ENCODE data around the gene ALAS1.

ALAS1 gene

DNA sequence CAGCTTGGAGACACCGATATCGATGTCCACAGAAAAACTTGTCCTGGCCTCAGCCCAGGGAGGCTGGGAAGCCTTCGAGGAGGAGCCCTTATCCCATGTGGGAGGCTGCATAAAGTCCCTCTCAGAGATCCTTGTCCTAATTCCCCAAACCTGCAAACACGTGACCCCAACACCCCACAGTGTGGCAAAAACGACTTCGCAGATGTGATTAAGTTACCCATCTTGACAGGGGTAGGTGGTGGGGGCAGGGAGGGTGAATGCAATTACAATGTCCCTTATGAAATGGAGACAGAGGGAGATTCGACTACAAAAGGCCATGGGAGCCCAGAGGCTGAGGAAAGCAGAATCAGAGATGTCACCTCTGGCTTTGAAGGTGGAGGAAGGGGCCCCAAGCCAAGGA, 29.8 kb downstream of the ALAS1 start:
- H3K27me3 ChIP-seq (ENCODE audit: control insufficient read depth, insufficient read depth, low read length, poor library complexity, severe bottlenecking) = no peaks in the 10 kb centered on the region
- no peaks in the 10 kb centered on the region for H3K9me3 ChIP-seq (ENCODE audit: control insufficient read depth, low read length)
- H3K4me3 ChIP-seq (ENCODE audit: insufficient read depth, low read depth, low read length) = no peak overlapping the region
- no peaks in the 10 kb centered on the region for H3K4me1 ChIP-seq (ENCODE audit: control insufficient read depth, insufficient read depth, low read length)
- no peaks in the 10 kb centered on the region for H3K36me3 ChIP-seq (ENCODE audit: control insufficient read depth, insufficient read depth, low read length)
- no peak overlapping the region for H3K27ac ChIP-seq (ENCODE audit: insufficient read depth, low read depth, low read length, poor library complexity, severe bottlenecking)
- WGBS, 2 experiments = 92% methylated on average over 6 to 7 of the region's 7 CpGs

DNA sequence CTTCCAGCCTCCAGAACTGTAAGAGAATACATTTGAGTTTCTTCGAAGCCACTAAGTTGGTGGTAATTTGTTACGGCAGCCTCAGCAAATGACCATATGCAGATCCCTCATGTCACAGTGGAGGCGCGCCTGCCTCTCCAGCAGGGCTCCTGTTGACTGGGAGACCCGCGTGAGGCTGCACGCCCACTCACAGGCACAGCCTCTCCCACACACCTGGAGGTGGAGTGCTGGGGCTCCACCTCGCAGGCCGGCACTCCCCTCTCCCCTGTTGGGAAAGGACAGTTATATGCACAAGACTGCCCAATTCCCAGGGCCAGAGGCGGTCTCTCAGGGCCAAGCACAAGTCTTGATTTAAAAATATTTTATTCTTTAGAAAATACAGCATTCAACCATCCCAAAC, 30.3 kb downstream of the ALAS1 start:
- WGBS, 2 experiments = 86 to 88% methylated on average over 10 of the region's 10 CpGs
- Histone ChIP-seq H3K4me3 (ENCODE audit: insufficient read depth, low read depth, low read length) (no peak overlapping the region), H3K27me3 (ENCODE audit: control insufficient read depth, insufficient read depth, low read length, poor library complexity, severe bottlenecking) (no peaks in the 10 kb centered on the region), H3K36me3 (ENCODE audit: control insufficient read depth, insufficient read depth, low read length) (no peaks in the 10 kb centered on the region), H3K4me1 (ENCODE audit: control insufficient read depth, insufficient read depth, low read length) (no peaks in the 10 kb centered on the region), H3K27ac (ENCODE audit: insufficient read depth, low read depth, low read length, poor library complexity, severe bottlenecking) (no peak overlapping the region), H3K9me3 (ENCODE audit: control insufficient read depth, low read length) (no peaks in the 10 kb centered on the region)

DNA sequence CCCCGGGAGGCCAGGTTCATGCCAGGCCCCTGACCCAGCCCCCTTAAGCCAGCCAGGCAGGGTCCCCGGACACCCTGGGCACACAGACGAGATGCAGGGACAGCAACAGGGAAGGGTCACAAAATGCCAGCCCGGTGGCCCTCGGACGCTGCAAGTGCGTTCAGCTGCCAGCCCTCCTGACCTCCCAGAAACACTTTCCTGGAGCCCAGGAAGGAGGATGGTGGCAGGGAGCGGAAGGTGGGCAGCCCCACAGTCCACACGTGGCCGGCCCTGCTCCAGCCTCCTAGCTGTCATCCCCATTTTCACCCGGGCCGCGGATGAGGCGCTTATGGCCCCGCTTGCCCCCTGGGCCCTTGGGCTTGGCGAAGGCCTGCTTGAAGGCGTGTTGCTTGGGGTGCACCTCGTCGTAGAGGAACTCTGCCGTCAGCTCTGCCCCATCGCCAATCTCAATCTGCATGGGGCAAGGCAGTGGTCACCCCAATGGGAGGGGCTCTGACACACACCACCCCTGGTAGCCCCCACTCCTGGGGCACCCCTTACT, 30.9 kb downstream of the ALAS1 start:
- Histone ChIP-seq H3K4me1 (ENCODE audit: control insufficient read depth, insufficient read depth, low read length) (no peaks in the 10 kb centered on the region), H3K27ac (ENCODE audit: insufficient read depth, low read depth, low read length, poor library complexity, severe bottlenecking) (no peak overlapping the region), H3K27me3 (ENCODE audit: control insufficient read depth, insufficient read depth, low read length, poor library complexity, severe bottlenecking) (no peaks in the 10 kb centered on the region), H3K36me3 (ENCODE audit: control insufficient read depth, insufficient read depth, low read length) (no peaks in the 10 kb centered on the region), H3K9me3 (ENCODE audit: control insufficient read depth, low read length) (no peaks in the 10 kb centered on the region), H3K4me3 (ENCODE audit: insufficient read depth, low read depth, low read length) (no peak overlapping the region)
- WGBS, 2 experiments = 95% methylated on average over 21 of the region's 21 CpGs

DNA sequence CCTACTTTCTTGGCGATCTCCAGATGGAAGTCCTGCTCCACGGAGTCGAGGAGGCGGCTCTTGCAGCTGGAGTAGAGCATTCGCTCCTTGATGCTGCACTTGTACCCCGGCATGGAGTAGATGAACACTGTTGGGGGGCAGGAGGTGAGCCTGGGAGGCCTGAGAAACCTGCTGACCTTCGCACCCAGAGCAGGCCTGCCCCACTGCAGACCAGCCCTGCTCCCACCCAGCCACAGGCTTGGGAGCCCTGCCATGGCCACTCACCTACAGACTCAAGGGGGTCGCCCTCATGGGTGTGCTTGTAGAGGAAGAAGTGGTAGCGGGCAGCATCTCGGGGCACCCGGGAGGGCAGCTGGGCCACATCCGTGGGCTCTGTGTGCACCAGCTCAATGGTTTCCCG, 31.7 kb downstream of the ALAS1 start:
- Histone ChIP-seq H3K9me3 (ENCODE audit: control insufficient read depth, low read length) (no peaks in the 10 kb centered on the region), H3K4me1 (ENCODE audit: control insufficient read depth, insufficient read depth, low read length) (no peaks in the 10 kb centered on the region), H3K27me3 (ENCODE audit: control insufficient read depth, insufficient read depth, low read length, poor library complexity, severe bottlenecking) (no peaks in the 10 kb centered on the region), H3K36me3 (ENCODE audit: control insufficient read depth, insufficient read depth, low read length) (no peaks in the 10 kb centered on the region), H3K27ac (ENCODE audit: insufficient read depth, low read depth, low read length, poor library complexity, severe bottlenecking) (no peak overlapping the region), H3K4me3 (ENCODE audit: insufficient read depth, low read depth, low read length) (no peak overlapping the region)
- WGBS, 2 experiments = 93 to 94% methylated on average over 13 of the region's 13 CpGs

DNA sequence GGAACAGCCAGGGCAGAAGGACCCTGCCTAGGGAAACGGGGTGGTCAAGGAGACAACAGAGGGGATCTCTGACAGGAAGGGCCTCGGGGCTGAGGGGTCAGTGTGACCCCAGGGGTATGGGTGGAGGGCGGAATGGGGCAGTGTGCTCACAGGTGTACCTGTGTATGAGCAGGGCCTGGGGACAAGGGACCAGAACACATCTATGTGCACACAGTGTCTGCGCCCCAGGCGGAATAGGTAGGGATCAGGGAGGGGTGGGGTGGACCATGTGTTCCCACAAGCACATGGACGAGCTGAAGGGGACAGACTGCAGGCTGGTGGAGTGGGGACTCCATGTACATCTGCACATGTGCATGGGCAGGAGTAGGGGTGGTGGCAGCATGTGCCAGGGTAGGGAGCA, 32.5 kb downstream of the ALAS1 start:
- H3K4me3 ChIP-seq (ENCODE audit: insufficient read depth, low read depth, low read length) = no peak overlapping the region
- no peaks in the 10 kb centered on the region for H3K9me3 ChIP-seq (ENCODE audit: control insufficient read depth, low read length)
- WGBS, 2 experiments = 93 to 94% methylated on average over 6 of the region's 6 CpGs
- H3K27ac ChIP-seq (ENCODE audit: insufficient read depth, low read depth, low read length, poor library complexity, severe bottlenecking) = no peak overlapping the region
- no peaks in the 10 kb centered on the region for H3K36me3 ChIP-seq (ENCODE audit: control insufficient read depth, insufficient read depth, low read length)
- no peaks in the 10 kb centered on the region for H3K4me1 ChIP-seq (ENCODE audit: control insufficient read depth, insufficient read depth, low read length)
- H3K27me3 ChIP-seq (ENCODE audit: control insufficient read depth, insufficient read depth, low read length, poor library complexity, severe bottlenecking) = no peaks in the 10 kb centered on the region

DNA sequence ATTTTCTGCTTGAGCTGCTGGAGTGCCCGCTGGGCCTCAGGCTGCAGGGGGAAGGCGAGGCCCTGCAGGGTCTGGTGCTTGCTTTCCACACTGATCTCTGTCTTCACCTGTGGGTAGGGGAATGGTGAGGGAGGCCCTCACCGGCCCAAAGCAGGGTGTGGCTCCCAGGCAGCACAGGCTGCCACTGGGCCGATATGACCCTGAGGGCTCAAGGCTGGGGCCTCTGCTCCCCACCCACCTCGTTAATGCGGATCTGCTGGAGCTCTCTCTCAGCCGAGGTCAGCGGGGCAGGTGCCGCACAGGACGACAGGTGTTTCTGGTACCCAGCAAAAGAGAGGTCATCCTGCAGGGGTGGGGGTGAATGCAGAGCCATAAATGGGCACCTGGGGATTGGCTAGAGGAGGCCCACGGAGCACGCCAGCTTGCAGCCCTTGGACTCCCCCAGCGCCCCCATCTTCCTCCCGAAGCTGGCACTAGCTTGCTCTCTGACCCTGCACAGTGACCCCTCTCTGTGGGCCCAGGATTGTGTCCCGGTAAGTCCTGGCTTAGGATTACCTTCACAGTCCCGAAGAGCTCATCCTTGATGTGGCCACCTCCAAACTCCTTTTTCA, 33.0 kb downstream of the ALAS1 start:
- 96 to 97% methylated on average over 16 of the region's 16 CpGs for WGBS, 2 experiments
- H3K36me3 ChIP-seq (ENCODE audit: control insufficient read depth, insufficient read depth, low read length) = no peaks in the 10 kb centered on the region
- no peak overlapping the region for H3K27ac ChIP-seq (ENCODE audit: insufficient read depth, low read depth, low read length, poor library complexity, severe bottlenecking)
- H3K9me3 ChIP-seq (ENCODE audit: control insufficient read depth, low read length) = no peaks in the 10 kb centered on the region
- H3K27me3 ChIP-seq (ENCODE audit: control insufficient read depth, insufficient read depth, low read length, poor library complexity, severe bottlenecking) = no peaks in the 10 kb centered on the region
- H3K4me1 ChIP-seq (ENCODE audit: control insufficient read depth, insufficient read depth, low read length) = no peaks in the 10 kb centered on the region
- H3K4me3 ChIP-seq (ENCODE audit: insufficient read depth, low read depth, low read length) = no peak overlapping the region

DNA sequence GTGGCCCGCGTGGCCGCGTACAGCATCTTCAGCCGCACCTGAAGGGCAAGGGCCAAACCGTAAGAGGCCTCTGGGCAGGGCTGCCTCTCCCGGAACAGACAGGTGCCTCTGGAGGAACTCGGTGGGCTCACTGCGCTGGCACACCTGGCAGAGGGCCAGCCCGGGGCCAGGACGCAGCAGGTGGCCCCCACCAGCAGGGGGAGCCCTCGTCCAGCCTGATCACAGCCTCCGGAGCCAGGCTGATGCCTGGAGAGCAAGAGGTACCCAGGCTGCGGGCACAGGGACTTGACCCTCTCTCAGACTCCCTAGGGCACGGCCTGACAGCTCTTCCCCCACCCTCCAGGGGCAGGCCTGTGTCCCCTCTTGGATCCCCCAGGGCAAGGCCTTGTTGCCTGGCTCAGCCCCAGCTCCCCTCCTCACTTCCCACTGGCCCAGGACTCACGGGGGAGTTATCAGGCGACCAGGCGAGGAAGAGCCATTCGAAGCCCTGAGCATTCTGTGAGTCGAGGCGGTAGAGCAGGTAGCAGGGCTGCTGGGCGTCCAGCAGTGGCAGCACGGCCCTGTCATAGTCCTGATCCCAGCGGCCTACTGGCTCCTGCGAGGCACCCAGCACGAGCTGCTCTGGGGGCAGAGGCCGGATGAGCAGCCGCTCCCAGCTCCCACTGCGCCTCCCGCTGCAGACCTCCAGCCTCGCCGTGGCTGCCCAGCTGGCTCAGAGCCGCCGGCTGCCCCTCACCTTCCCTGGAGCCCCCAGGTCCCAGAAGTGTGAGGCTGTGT, 33.7 kb downstream of the ALAS1 start:
- Histone ChIP-seq H3K4me3 (ENCODE audit: insufficient read depth, low read depth, low read length) (no peak overlapping the region), H3K4me1 (ENCODE audit: control insufficient read depth, insufficient read depth, low read length) (no peaks in the 10 kb centered on the region), H3K27ac (ENCODE audit: insufficient read depth, low read depth, low read length, poor library complexity, severe bottlenecking) (no peak overlapping the region), H3K9me3 (ENCODE audit: control insufficient read depth, low read length) (no peaks in the 10 kb centered on the region), H3K27me3 (ENCODE audit: control insufficient read depth, insufficient read depth, low read length, poor library complexity, severe bottlenecking) (no peaks in the 10 kb centered on the region), H3K36me3 (ENCODE audit: control insufficient read depth, insufficient read depth, low read length) (no peaks in the 10 kb centered on the region)
- WGBS, 2 experiments = 86 to 87% methylated on average over 34 of the region's 34 CpGs

DNA sequence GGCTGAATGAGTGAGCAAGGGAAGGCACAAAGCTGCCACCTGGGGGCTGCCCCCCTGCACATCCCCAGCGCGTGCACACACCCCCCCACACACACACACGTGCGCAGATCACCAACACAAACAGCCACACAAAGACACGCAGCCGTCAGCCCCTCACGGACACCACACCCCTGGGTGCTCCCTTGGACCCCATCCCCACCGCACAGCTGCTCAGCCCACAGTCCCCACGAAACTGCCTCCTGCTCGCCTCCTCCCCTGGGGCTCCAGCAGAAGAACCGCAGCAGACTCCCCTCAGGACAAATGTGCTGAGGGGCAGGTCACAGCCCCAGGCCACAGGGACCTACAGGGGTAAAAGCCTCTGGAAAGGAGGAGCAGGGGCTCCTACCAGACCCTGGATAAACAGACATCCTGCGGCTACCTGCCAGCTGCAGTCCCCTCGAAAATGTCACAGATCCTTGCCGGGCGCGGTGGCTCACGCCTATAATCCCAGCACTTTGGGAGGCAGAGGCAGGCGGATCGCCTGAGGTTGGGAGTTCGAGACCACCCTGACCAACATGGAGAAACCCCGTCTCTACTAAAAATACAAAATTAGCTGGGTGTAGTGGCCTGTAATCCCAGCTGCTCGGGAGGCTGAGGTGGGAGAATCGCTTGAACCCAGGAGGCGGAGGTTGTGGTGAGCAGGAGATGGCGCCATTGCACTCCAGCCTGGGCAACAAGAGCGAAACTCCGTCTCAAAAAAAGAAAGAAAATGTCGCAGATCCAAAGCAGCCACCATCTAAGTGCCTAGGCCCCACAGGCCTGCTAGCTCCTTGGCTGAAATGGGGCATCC, 34.5 kb downstream of the ALAS1 start:
- Histone ChIP-seq H3K4me3 (ENCODE audit: insufficient read depth, low read depth, low read length) (no peak overlapping the region), H3K27me3 (ENCODE audit: control insufficient read depth, insufficient read depth, low read length, poor library complexity, severe bottlenecking) (no peaks in the 10 kb centered on the region)
- 89 to 90% methylated on average over 28 of the region's 28 CpGs for WGBS, 2 experiments

DNA sequence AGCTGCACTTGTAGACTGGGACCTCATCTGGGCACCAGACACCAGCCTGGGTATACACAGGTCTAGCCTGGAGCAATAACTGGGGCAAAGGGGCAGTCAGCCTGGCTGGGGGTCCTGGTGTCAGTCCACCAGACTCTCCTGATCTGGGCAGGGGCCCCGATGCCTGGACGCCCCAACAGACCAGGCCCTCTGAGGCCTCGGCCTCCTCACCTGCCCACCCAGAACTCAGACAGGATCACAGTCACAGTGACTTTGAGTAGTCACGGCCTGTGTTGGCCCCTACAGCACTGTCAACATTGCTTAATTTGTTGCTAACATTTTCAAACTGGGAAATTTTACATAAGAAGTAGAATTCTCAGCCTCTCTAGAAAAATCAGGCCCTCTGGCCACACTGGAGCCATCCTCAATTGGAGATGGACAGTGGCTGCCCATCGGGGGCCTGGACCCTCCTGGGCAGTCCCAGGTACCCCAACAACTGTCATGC, 35.2 kb downstream of the ALAS1 start:
- no peaks in the 10 kb centered on the region for H3K36me3 ChIP-seq (ENCODE audit: control insufficient read depth, insufficient read depth, low read length)

More for the DNA sequence above, 34.5 kb downstream of the ALAS1 start:
- Histone ChIP-seq H3K27ac (ENCODE audit: insufficient read depth, low read depth, low read length, poor library complexity, severe bottlenecking) (no peak overlapping the region), H3K9me3 (ENCODE audit: control insufficient read depth, low read length) (no peaks in the 10 kb centered on the region), H3K4me1 (ENCODE audit: control insufficient read depth, insufficient read depth, low read length) (peaks cover under 1% of the 10 kb centered on the region), H3K36me3 (ENCODE audit: control insufficient read depth, insufficient read depth, low read length) (no peaks in the 10 kb centered on the region)

DNA sequence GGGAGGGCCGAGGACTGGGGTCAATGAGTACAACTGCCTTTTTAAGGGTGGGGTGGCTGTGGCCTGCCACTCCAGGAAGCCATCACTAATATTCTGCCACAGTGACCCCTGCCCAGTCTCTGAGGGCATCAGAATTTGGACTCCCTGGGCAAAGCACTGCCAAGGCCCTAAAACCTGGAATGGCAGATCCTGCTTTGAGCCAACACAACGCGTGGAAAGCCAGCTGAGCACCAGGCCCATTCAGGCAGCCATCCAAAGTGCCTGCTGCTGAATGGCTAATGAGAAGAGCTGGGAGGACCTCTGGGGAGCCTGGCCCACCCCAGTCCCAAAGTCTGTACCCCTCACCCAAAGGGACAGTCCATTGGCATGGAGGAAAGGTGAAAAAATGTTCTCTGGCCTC, 36.0 kb downstream of the ALAS1 start:
- Histone ChIP-seq H3K9me3 (ENCODE audit: control insufficient read depth, low read length) (no peaks in the 10 kb centered on the region), H3K4me1 (ENCODE audit: control insufficient read depth, insufficient read depth, low read length) (peaks cover 10% of the 10 kb centered on the region), H3K27me3 (ENCODE audit: control insufficient read depth, insufficient read depth, low read length, poor library complexity, severe bottlenecking) (no peaks in the 10 kb centered on the region), H3K36me3 (ENCODE audit: control insufficient read depth, insufficient read depth, low read length) (no peaks in the 10 kb centered on the region), H3K27ac (ENCODE audit: insufficient read depth, low read depth, low read length, poor library complexity, severe bottlenecking) (no peak overlapping the region), H3K4me3 (ENCODE audit: insufficient read depth, low read depth, low read length) (no peak overlapping the region)
- WGBS, 2 experiments = 95% methylated on average over 3 of the region's 3 CpGs

More for the DNA sequence above, 35.2 kb downstream of the ALAS1 start:
- Histone ChIP-seq H3K27ac (ENCODE audit: insufficient read depth, low read depth, low read length, poor library complexity, severe bottlenecking) (no peak overlapping the region), H3K9me3 (ENCODE audit: control insufficient read depth, low read length) (no peaks in the 10 kb centered on the region), H3K4me3 (ENCODE audit: insufficient read depth, low read depth, low read length) (no peak overlapping the region), H3K27me3 (ENCODE audit: control insufficient read depth, insufficient read depth, low read length, poor library complexity, severe bottlenecking) (no peaks in the 10 kb centered on the region), H3K4me1 (ENCODE audit: control insufficient read depth, insufficient read depth, low read length) (peaks cover 7% of the 10 kb centered on the region)
- 94% methylated on average over 5 of the region's 5 CpGs for WGBS, 2 experiments

All from ectodermal cell (in vitro differentiated cells).